ENCODE data around the gene CLCNKB. TPM values are rescaled to one million over a fixed set of nuclear protein-coding genes. Genes with fewer than 3 reads are reported as not detected.
A peak's percentile ranks its signal among the peaks of the same experiment; 100 is the strongest.

CLCNKB gene
- total and polyA plus RNA-seq, 7 donors, result 0.04 to 0.71 (median 0.30) TPM; not detected in 3

GRCh38 chr1:16010837-16011236 is 32.7 kb upstream of the CLCNKB start:
- no peak for DNase-seq
- TF ChIP-seq POLR2AphosphoS5 (IDR thresholded peaks at IDR 0.05) (no peak), CTCF (IDR thresholded peaks at IDR 0.05) (no peak), EP300 (IDR thresholded peaks at IDR 0.05) (no peak), POLR2A (IDR thresholded peaks at IDR 0.05) (no peak)
- Histone ChIP-seq H3K9me3 (no peaks in the 10 kb centered on the region), H3K36me3 (no peaks in the 10 kb centered on the region), H3K27ac (peak overlapping the region in 1 of 4 donors; percentile 14), H3K4me1 (peaks cover 0 to 43% (median 37%) of the 10 kb centered on the region in 4 donors), H3K27me3 (no peaks in the 10 kb centered on the region), H3K4me3 (no peak overlapping the region)
- WGBS, 2 donors, result 96 to 97% methylated on average over 3 of the region's 3 CpGs
- intact Hi-C loops (cut with DNase I), result no loop called here

- no peak overlapping the region for H3K4me3 ChIP-seq
- H3K36me3 ChIP-seq, result no peaks in the 10 kb centered on the region
- 90 to 95% methylated on average over 11 of the region's 11 CpGs for WGBS, 2 donors
- peaks cover 0 to 54% (median 43%) of the 10 kb centered on the region in 4 donors for H3K4me1 ChIP-seq
- peak overlapping the region; percentile 92 to 94 (median 94) for H3K27ac ChIP-seq
- H3K9me3 ChIP-seq, result no peaks in the 10 kb centered on the region
- no peak for DNase-seq
- intact Hi-C loops (cut with DNase I), result no loop called here
- no peaks in the 10 kb centered on the region for H3K27me3 ChIP-seq
- TF ChIP-seq EP300 (IDR thresholded peaks at IDR 0.05) (no peak), POLR2A (IDR thresholded peaks at IDR 0.05) (no peak), POLR2AphosphoS5 (IDR thresholded peaks at IDR 0.05) (no peak), CTCF (IDR thresholded peaks at IDR 0.05) (no peak)
Measured at GRCh38 chr1:16011936-16012589, 31.5 kb upstream of the CLCNKB start.

GRCh38 chr1:16012590-16013219 is 30.9 kb upstream of the CLCNKB start:
- peak; percentile 89 for DNase-seq
- Histone ChIP-seq H3K9me3 (no peaks in the 10 kb centered on the region), H3K27me3 (no peaks in the 10 kb centered on the region), H3K36me3 (no peaks in the 10 kb centered on the region), H3K4me3 (peak overlapping the region; percentile 24 to 50 (median 39)), H3K4me1 (peaks cover 0 to 58% (median 46%) of the 10 kb centered on the region in 4 donors), H3K27ac (peak overlapping the region; percentile 92 to 94 (median 94))
- WGBS, 2 donors, result 4 to 6% methylated on average over 36 of the region's 36 CpGs
- TF ChIP-seq POLR2AphosphoS5 (IDR thresholded peaks at IDR 0.05) (peak in 3 of 4 donors; percentile 6 to 58 (median 20)), POLR2A (IDR thresholded peaks at IDR 0.05) (no peak), CTCF (IDR thresholded peaks at IDR 0.05) (no peak)
- intact Hi-C loops (cut with DNase I), result no loop called here

GRCh38 chr1:16013220-16013907 is 30.2 kb upstream of the CLCNKB start:
- peak; percentile 93 for DNase-seq
- H3K36me3 ChIP-seq, result no peaks in the 10 kb centered on the region
- H3K27me3 ChIP-seq, result no peaks in the 10 kb centered on the region
- H3K4me3 ChIP-seq, result peak overlapping the region; percentile 24 to 50 (median 39)
- no peaks in the 10 kb centered on the region for H3K9me3 ChIP-seq
- WGBS, 2 donors, result 11 to 23% methylated on average over 28 of the region's 28 CpGs
- peaks cover 0 to 65% (median 52%) of the 10 kb centered on the region in 4 donors for H3K4me1 ChIP-seq
- intact Hi-C loops (cut with DNase I), result no loop called here
- TF ChIP-seq CTCF (IDR thresholded peaks at IDR 0.05), result no peak
- TF ChIP-seq POLR2A (IDR thresholded peaks at IDR 0.05), result no peak
- TF ChIP-seq EP300 (IDR thresholded peaks at IDR 0.05), result peak in 2 of 4 donors; percentile 77 to 96
- peak; percentile 52 to 79 (median 56) for TF ChIP-seq POLR2AphosphoS5 (IDR thresholded peaks at IDR 0.05)
- H3K27ac ChIP-seq, result peak overlapping the region; percentile 92 to 94 (median 94)

Measured in sigmoid colon (tissue), 7 donors.